ENCODE results near the gene ITIH1. TPM values are rescaled to one million over a fixed set of nuclear protein-coding genes. Genes with fewer than 3 reads are reported as not detected.

The ITIH1 gene
- total and polyA plus RNA-seq, 2 experiments from 2014 or later: not detected

- TF ChIP-seq ETS1 (IDR thresholded peaks at IDR 0.05) (no peak), JUNB (IDR thresholded peaks at IDR 0.05; ENCODE audit: unreplicated experiment) (no peak), REST (IDR thresholded peaks at IDR 0.05; ENCODE audit: unreplicated experiment) (no peak)
These were observed 5.8 kb downstream of the ITIH1 start (continued) for GRCh38 chr3:52783211-52783555.

- H3K79me2 ChIP-seq (replicated peaks; ENCODE audit: insufficient read depth): no peaks in the 10 kb centered on the region
- no peak for ATAC-seq
- H4K20me1 ChIP-seq (replicated peaks; ENCODE audit: insufficient read depth): no peaks in the 10 kb centered on the region
- H2AFZ ChIP-seq: no peak overlapping the region
- Mint-ChIP-seq H3K36me3 (ENCODE audit: low read depth) (no peaks in the 10 kb centered on the region; the same call in 2 of the 3 replicates), H3K9me3 (peaks cover 2% of the 10 kb centered on the region; the same call in 1 of the 3 replicates), H3K4me1 (peaks cover 12% of the 10 kb centered on the region), H3K4me3 (no peak overlapping the region), H3K27ac (no peak overlapping the region), H3K27me3 (ENCODE audit: insufficient read depth, low read depth, poor library complexity) (peaks cover 19% of the 10 kb centered on the region)
- no peak for DNase-seq (ENCODE audit: low spot score)
- no peak overlapping the region for H3K4me3 ChIP-seq
- no peaks in the 10 kb centered on the region for H3F3A ChIP-seq (replicated peaks; ENCODE audit: low read depth)
- peaks cover 6% of the 10 kb centered on the region; the same call in 1 of the 2 replicates for H3K9me2 ChIP-seq (ENCODE audit: insufficient read depth)
- H3K27me3 ChIP-seq (ENCODE audit: insufficient read depth): no peaks in the 10 kb centered on the region
- no peak overlapping the region for H3K27ac ChIP-seq (ENCODE audit: low read depth)
- H3K4me1 ChIP-seq (ENCODE audit: insufficient read depth): no peaks in the 10 kb centered on the region
- H3K4me2 ChIP-seq: no peak overlapping the region
- H3K36me3 ChIP-seq (ENCODE audit: insufficient read depth): no peaks in the 10 kb centered on the region
- no peak for TF ChIP-seq CTCF (conservative IDR thresholded peaks at IDR 0.05; ENCODE audit: low read depth in 2 of 2)
- TF ChIP-seq POLR2AphosphoS5 (IDR thresholded peaks at IDR 0.05; ENCODE audit: low read depth): no peak
- TF ChIP-seq ZNF114 (CRISPR knock-in tag; IDR thresholded peaks at IDR 0.05): no peak
- no peak for TF ChIP-seq JUNB (IDR thresholded peaks at IDR 0.05; ENCODE audit: unreplicated experiment)
- TF ChIP-seq ZNF331 (CRISPR knock-in tag; IDR thresholded peaks at IDR 0.05; ENCODE audit: low read depth): no peak
- no peak for TF ChIP-seq ETS1 (IDR thresholded peaks at IDR 0.05)
- no peak for TF ChIP-seq EZH2phosphoT487 (IDR thresholded peaks at IDR 0.05; ENCODE audit: unreplicated experiment)
- TF ChIP-seq NANOG (IDR thresholded peaks at IDR 0.05; ENCODE audit: borderline replicate concordance): no peak
- TF ChIP-seq CREB1 (CRISPR knock-in tag; IDR thresholded peaks at IDR 0.05; ENCODE audit: low read depth): no peak
- no peak for TF ChIP-seq REST (IDR thresholded peaks at IDR 0.05; ENCODE audit: unreplicated experiment)
- TF ChIP-seq EZH2 (IDR thresholded peaks at IDR 0.05; ENCODE audit: low read depth, unreplicated experiment): no peak
These were observed 6.7 kb downstream of the ITIH1 start for GRCh38 chr3:52784021-52784621.
